ENCODE measurements around the gene DYNAP.

DYNAP gene

GRCh38 chr18:54604211-54604610 is 13.2 kb downstream of the DYNAP start:
- H3K4me3 ChIP-seq (ENCODE audit: low read length): no peak overlapping the region
- H3K27ac ChIP-seq (ENCODE audit: low read depth, low read length): no peak overlapping the region
- no peak overlapping the region for H3K9ac ChIP-seq (ENCODE audit: low read length)
- H3K4ac ChIP-seq (ENCODE audit: low read depth, low read length): no peak overlapping the region
- no peaks in the 10 kb centered on the region for H3K27me3 ChIP-seq (ENCODE audit: insufficient read depth, low read length, poor library complexity)
- H3K56ac ChIP-seq (ENCODE audit: low read length): no peak overlapping the region
- no peak overlapping the region for H4K5ac ChIP-seq (ENCODE audit: low read length)
- no peak overlapping the region for H2BK5ac ChIP-seq (ENCODE audit: low read length)
- H3K36me3 ChIP-seq (ENCODE audit: control insufficient read depth, insufficient read depth, low read length): no peaks in the 10 kb centered on the region
- H3K79me1 ChIP-seq (ENCODE audit: low read length): no peaks in the 10 kb centered on the region
- H3K23ac ChIP-seq (ENCODE audit: low read length): no peak overlapping the region
- no peak for DNase-seq
- H4K8ac ChIP-seq (ENCODE audit: low read depth, low read length): no peak overlapping the region
- H2BK15ac ChIP-seq (replicated peaks; ENCODE audit: low read depth): no peak overlapping the region
- no peak overlapping the region for H3K18ac ChIP-seq (ENCODE audit: low read length)
- H3K4me2 ChIP-seq (ENCODE audit: low read length): no peak overlapping the region
- H3K4me1 ChIP-seq (ENCODE audit: control insufficient read depth, low read depth, low read length): no peaks in the 10 kb centered on the region
- no peak overlapping the region for H2AK5ac ChIP-seq (ENCODE audit: low read length)
- no peaks in the 10 kb centered on the region for H3K79me2 ChIP-seq (ENCODE audit: control insufficient read depth, insufficient read depth, low read length)
- no CpG with 5 or more reads among the region's 6 CpGs for WGBS (ENCODE audit: extremely low coverage, insufficient coverage, low lambda C conversion rate)
- H2BK120ac ChIP-seq (ENCODE audit: low read depth, low read length): no peak overlapping the region

- Histone ChIP-seq H3K9ac (ENCODE audit: low read length) (no peak overlapping the region), H2BK15ac (replicated peaks; ENCODE audit: low read depth) (no peak overlapping the region), H4K5ac (ENCODE audit: low read length) (no peak overlapping the region), H3K36me3 (ENCODE audit: control insufficient read depth, insufficient read depth, low read length) (no peaks in the 10 kb centered on the region), H3K4me2 (ENCODE audit: low read length) (no peak overlapping the region), H3K4me1 (ENCODE audit: control insufficient read depth, low read depth, low read length) (no peaks in the 10 kb centered on the region), H2BK120ac (ENCODE audit: low read depth, low read length) (no peak overlapping the region), H3K18ac (ENCODE audit: low read length) (no peak overlapping the region), H3K4ac (ENCODE audit: low read depth, low read length) (no peak overlapping the region), H4K8ac (ENCODE audit: low read depth, low read length) (no peak overlapping the region), H3K79me1 (ENCODE audit: low read length) (no peaks in the 10 kb centered on the region), H3K27me3 (ENCODE audit: insufficient read depth, low read length, poor library complexity) (no peaks in the 10 kb centered on the region), H3K56ac (ENCODE audit: low read length) (no peak overlapping the region), H2AK5ac (ENCODE audit: low read length) (no peak overlapping the region), H3K4me3 (ENCODE audit: low read length) (no peak overlapping the region), H3K23ac (ENCODE audit: low read length) (no peak overlapping the region), H3K79me2 (ENCODE audit: control insufficient read depth, insufficient read depth, low read length) (no peaks in the 10 kb centered on the region), H3K27ac (ENCODE audit: low read depth, low read length) (no peak overlapping the region), H2BK5ac (ENCODE audit: low read length) (no peak overlapping the region)
- no peak for DNase-seq
- no CpG with 5 or more reads among the region's 9 CpGs for WGBS (ENCODE audit: extremely low coverage, insufficient coverage, low lambda C conversion rate)
These were observed 15.8 kb downstream of the DYNAP start for GRCh38 chr18:54606835-54607212.

- Histone ChIP-seq H3K18ac (ENCODE audit: low read length) (no peak overlapping the region), H3K4me3 (ENCODE audit: low read length) (no peak overlapping the region), H4K5ac (ENCODE audit: low read length) (no peak overlapping the region), H3K79me2 (ENCODE audit: control insufficient read depth, insufficient read depth, low read length) (no peaks in the 10 kb centered on the region), H3K4ac (ENCODE audit: low read depth, low read length) (no peak overlapping the region), H3K27me3 (ENCODE audit: insufficient read depth, low read length, poor library complexity) (no peaks in the 10 kb centered on the region), H3K9ac (ENCODE audit: low read length) (no peak overlapping the region), H3K56ac (ENCODE audit: low read length) (no peak overlapping the region), H3K27ac (ENCODE audit: low read depth, low read length) (no peak overlapping the region), H3K36me3 (ENCODE audit: control insufficient read depth, insufficient read depth, low read length) (no peaks in the 10 kb centered on the region), H2BK5ac (ENCODE audit: low read length) (no peak overlapping the region), H3K79me1 (ENCODE audit: low read length) (no peaks in the 10 kb centered on the region), H4K8ac (ENCODE audit: low read depth, low read length) (no peak overlapping the region), H3K23ac (ENCODE audit: low read length) (no peak overlapping the region), H2BK15ac (replicated peaks; ENCODE audit: low read depth) (no peak overlapping the region), H3K4me2 (ENCODE audit: low read length) (no peak overlapping the region), H2BK120ac (ENCODE audit: low read depth, low read length) (no peak overlapping the region), H2AK5ac (ENCODE audit: low read length) (no peak overlapping the region), H3K4me1 (ENCODE audit: control insufficient read depth, low read depth, low read length) (no peaks in the 10 kb centered on the region)
- WGBS (ENCODE audit: extremely low coverage, insufficient coverage, low lambda C conversion rate): no CpG with 5 or more reads among the region's 11 CpGs
- DNase-seq: peak; percentile 42
These were observed 16.4 kb downstream of the DYNAP start for GRCh38 chr18:54607213-54608027.

GRCh38 chr18:54608028-54608642 is 17.1 kb downstream of the DYNAP start:
- Histone ChIP-seq H4K8ac (ENCODE audit: low read depth, low read length) (no peak overlapping the region), H2BK120ac (ENCODE audit: low read depth, low read length) (no peak overlapping the region), H3K36me3 (ENCODE audit: control insufficient read depth, insufficient read depth, low read length) (no peaks in the 10 kb centered on the region), H4K5ac (ENCODE audit: low read length) (no peak overlapping the region), H3K27me3 (ENCODE audit: insufficient read depth, low read length, poor library complexity) (no peaks in the 10 kb centered on the region), H3K23ac (ENCODE audit: low read length) (no peak overlapping the region), H3K79me1 (ENCODE audit: low read length) (no peaks in the 10 kb centered on the region), H2BK5ac (ENCODE audit: low read length) (no peak overlapping the region), H3K4me1 (ENCODE audit: control insufficient read depth, low read depth, low read length) (no peaks in the 10 kb centered on the region), H2AK5ac (ENCODE audit: low read length) (no peak overlapping the region), H3K79me2 (ENCODE audit: control insufficient read depth, insufficient read depth, low read length) (no peaks in the 10 kb centered on the region), H3K56ac (ENCODE audit: low read length) (no peak overlapping the region), H3K4me2 (ENCODE audit: low read length) (no peak overlapping the region), H2BK15ac (replicated peaks; ENCODE audit: low read depth) (no peak overlapping the region), H3K18ac (ENCODE audit: low read length) (no peak overlapping the region), H3K4me3 (ENCODE audit: low read length) (no peak overlapping the region), H3K9ac (ENCODE audit: low read length) (no peak overlapping the region), H3K4ac (ENCODE audit: low read depth, low read length) (no peak overlapping the region), H3K27ac (ENCODE audit: low read depth, low read length) (no peak overlapping the region)
- no CpG with 5 or more reads among the region's 3 CpGs for WGBS (ENCODE audit: extremely low coverage, insufficient coverage, low lambda C conversion rate)
- no peak for DNase-seq

GRCh38 chr18:54611816-54612215 is 20.8 kb downstream of the DYNAP start:
- Histone ChIP-seq H3K4me2 (ENCODE audit: low read length) (no peak overlapping the region), H3K27ac (ENCODE audit: low read depth, low read length) (no peak overlapping the region), H4K8ac (ENCODE audit: low read depth, low read length) (no peak overlapping the region), H2BK15ac (replicated peaks; ENCODE audit: low read depth) (no peak overlapping the region), H3K79me2 (ENCODE audit: control insufficient read depth, insufficient read depth, low read length) (no peaks in the 10 kb centered on the region), H3K4ac (ENCODE audit: low read depth, low read length) (no peak overlapping the region), H3K36me3 (ENCODE audit: control insufficient read depth, insufficient read depth, low read length) (no peaks in the 10 kb centered on the region), H3K27me3 (ENCODE audit: insufficient read depth, low read length, poor library complexity) (peaks cover 1% of the 10 kb centered on the region), H3K79me1 (ENCODE audit: low read length) (no peaks in the 10 kb centered on the region), H3K4me1 (ENCODE audit: control insufficient read depth, low read depth, low read length) (no peaks in the 10 kb centered on the region), H2BK120ac (ENCODE audit: low read depth, low read length) (no peak overlapping the region), H2AK5ac (ENCODE audit: low read length) (no peak overlapping the region), H2BK5ac (ENCODE audit: low read length) (no peak overlapping the region), H3K23ac (ENCODE audit: low read length) (no peak overlapping the region), H3K9ac (ENCODE audit: low read length) (no peak overlapping the region), H3K18ac (ENCODE audit: low read length) (no peak overlapping the region), H3K4me3 (ENCODE audit: low read length) (no peak overlapping the region), H4K5ac (ENCODE audit: low read length) (no peak overlapping the region), H3K56ac (ENCODE audit: low read length) (no peak overlapping the region)
- no peak for DNase-seq
- no CpG with 5 or more reads among the region's 2 CpGs for WGBS (ENCODE audit: extremely low coverage, insufficient coverage, low lambda C conversion rate)
